Vagina (tissue), 2 donors: ENCODE data around the gene ARFIP1. TPM values are rescaled to one million over a fixed set of nuclear protein-coding genes. Genes with fewer than 3 reads are reported as not detected.

Experiments
- DNase-seq, 2 donors: peaks; one replicate each; pipeline ENCODE4 v3.0.0-alpha.2; 2017; ENCODE audit errors: extremely low spot score in 2 of 2
- H3K27ac ChIP-seq: fragments of 200-600 bp; sonication (generic); one replicate; pipeline ENCODE4 v1.5.1; 2019
- H3K27me3 ChIP-seq: fragments of 200-600 bp; sonication (generic); one replicate; pipeline ENCODE4 v1.5.1; 2019
- H3K36me3 ChIP-seq, 2 donors: fragments of 200-600 bp; sonication (generic); one replicate each; pipeline ENCODE4 v1.5.1; 2017 to 2019
- H3K4me1 ChIP-seq: fragments of 200-600 bp; sonication (generic); one replicate; pipeline ENCODE4 v1.5.1; 2019
- H3K4me3 ChIP-seq, 2 donors: fragments of 200-600 bp; sonication (generic); 1 replicate in 1 of 2; 2 replicates in 1 of 2; pipeline ENCODE4 v1.5.1; 2016 to 2019
- H3K9me3 ChIP-seq: fragments of 200-600 bp; sonication (generic); one replicate; pipeline ENCODE4 v1.5.1; 2019
- POLR2A ChIP-seq, 2 donors: fragments of 450-650 bp; IDR thresholded peaks; one replicate each; pipeline ENCODE4 v1.6.1; 2017; ENCODE audit warnings: antibody characterized with exemption in 2 of 2, mild to moderate bottlenecking in 2 of 2, moderate library complexity in 2 of 2
- POLR2AphosphoS5 ChIP-seq, 2 donors: sonication (generic); formaldehyde crosslinking; IDR thresholded peaks; one replicate each; pipeline ENCODE4 v1.9.0; 2017; ENCODE audit warnings: antibody characterized with exemption in 2 of 2, mild to moderate bottlenecking in 2 of 2, low read depth in 1 of 2; ENCODE audit not compliant: insufficient read depth in 1 of 2
- intact Hi-C: fragments of 100-400 bp; cut with DNase I; formaldehyde crosslinking; loops from one replicate; pipeline ENCODE4 v1.15.1; 2023
- total RNA-seq: library from RNA; depleted of rRNA; stranded (reverse); fragments of >200 nt; gene quantifications from one replicate; pipeline ENCODE4 v1.2.3, GENCODE V29; 2016
- TF ChIP-seq, protein P1 (sequence below), 3 experiments: fragments of 450-650 bp in 2 of 3; fragments of 200-600 bp in 1 of 3; sonication (generic) in 1 of 3; IDR thresholded peaks; one replicate each; pipeline ENCODE4 v1.5.1; 2017 to 2019; ENCODE audit warnings: antibody characterized with exemption in 3 of 3, mild to moderate bottlenecking in 2 of 3, moderate library complexity in 2 of 3

Gene ARFIP1
- total RNA-seq, 1 donor from 2014 or later: 19.4 TPM

DNA sequence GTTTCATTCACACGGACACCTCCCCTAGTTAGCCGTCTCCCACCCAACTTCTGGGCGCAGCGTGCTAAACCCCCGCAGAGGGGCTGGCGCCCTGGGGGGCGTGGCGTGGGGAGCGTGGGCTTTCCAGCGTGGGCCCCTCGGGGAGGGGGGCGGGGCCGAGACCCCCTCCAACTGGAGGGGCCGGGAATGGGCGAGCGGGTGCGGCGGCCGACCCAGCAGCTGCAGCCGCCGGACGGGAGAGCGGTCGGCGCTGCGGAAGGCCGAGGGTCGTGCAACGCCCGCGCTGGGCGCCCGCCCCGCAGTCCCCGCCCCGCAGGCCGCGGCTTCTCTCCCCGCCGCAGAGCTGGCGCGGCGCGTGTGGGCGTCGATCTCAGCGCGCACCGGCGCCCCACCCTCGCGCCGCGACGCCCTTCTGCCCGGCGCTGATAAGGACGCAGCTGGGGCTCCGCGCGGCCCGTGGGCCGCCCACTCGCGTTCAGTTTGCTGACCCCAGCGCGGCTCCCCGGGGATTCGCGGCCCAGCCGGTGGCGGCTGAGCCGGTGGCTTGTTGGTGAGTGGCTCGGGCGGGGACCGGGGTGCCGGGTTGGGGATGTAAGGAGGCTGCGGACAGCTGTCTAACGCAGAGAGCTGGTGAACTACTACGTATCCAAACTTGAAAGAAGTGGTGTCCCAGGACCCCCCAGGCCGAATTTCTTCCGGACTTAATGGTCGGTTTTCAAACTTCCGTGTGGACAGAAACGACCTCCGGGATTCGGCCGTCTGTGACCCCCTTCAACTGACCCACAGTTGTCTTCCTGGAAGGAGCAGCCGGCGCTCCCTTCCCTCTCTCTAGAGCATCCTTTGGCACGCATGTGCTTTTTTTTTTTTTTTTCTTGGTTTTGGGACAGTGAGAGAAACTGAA lies 157.8 kb downstream of the ARFIP1 start:
- peak overlapping the region; percentile 79 to 86 for H3K4me3 ChIP-seq
- H3K4me1 ChIP-seq: peaks cover 28% of the 10 kb centered on the region
- DNase-seq: no peak
- H3K27ac ChIP-seq: peak overlapping the region; percentile 75
- TF ChIP-seq POLR2A (IDR thresholded peaks at IDR 0.05) (no peak), POLR2AphosphoS5 (IDR thresholded peaks at IDR 0.05; ENCODE audit: insufficient read depth in 1 of 2, low read depth in 1 of 2) (no peak)
- TF ChIP-seq, protein P1, sequence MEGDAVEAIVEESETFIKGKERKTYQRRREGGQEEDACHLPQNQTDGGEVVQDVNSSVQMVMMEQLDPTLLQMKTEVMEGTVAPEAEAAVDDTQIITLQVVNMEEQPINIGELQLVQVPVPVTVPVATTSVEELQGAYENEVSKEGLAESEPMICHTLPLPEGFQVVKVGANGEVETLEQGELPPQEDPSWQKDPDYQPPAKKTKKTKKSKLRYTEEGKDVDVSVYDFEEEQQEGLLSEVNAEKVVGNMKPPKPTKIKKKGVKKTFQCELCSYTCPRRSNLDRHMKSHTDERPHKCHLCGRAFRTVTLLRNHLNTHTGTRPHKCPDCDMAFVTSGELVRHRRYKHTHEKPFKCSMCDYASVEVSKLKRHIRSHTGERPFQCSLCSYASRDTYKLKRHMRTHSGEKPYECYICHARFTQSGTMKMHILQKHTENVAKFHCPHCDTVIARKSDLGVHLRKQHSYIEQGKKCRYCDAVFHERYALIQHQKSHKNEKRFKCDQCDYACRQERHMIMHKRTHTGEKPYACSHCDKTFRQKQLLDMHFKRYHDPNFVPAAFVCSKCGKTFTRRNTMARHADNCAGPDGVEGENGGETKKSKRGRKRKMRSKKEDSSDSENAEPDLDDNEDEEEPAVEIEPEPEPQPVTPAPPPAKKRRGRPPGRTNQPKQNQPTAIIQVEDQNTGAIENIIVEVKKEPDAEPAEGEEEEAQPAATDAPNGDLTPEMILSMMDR (IDR thresholded peaks at IDR 0.05): no peak
- no peaks in the 10 kb centered on the region for H3K27me3 ChIP-seq
- H3K9me3 ChIP-seq: no peaks in the 10 kb centered on the region
- intact Hi-C loops: no loop called here
- H3K36me3 ChIP-seq: no peaks in the 10 kb centered on the region

DNA sequence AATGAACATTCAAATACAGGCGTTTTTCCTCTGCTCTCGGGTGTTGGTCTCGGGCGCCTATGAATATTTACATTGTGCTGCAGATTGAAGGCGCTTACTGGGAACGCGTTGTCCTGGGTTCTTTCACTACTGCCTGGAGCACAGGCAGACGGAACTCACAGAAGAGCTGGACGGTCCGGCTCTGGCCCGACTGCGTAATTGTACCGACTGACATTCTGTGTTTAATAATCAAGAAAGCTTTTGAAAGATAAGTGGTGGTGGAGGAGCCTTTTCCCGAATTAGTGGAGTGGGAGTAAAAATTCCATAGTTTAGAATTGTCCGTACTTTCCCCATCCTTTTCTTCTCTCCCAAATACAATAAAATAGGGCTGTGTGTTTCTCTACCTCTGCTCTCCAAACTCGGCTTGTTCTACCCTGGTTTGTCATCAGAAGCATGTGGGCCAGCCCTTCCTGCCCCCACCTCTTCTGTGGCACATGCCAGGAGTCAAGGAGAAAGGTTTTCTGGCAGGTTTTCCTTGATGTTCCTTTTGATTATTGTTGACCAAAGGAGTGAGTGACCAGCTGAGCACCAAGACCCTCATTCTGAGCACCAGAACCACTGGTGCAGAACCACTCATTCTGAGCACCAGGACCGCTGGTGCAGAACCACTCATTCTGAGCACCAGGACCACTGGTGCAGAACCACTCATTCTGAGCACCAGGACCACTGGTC lies 158.6 kb downstream of the ARFIP1 start:
- no peak for DNase-seq
- Histone ChIP-seq H3K27me3 (no peaks in the 10 kb centered on the region), H3K9me3 (no peaks in the 10 kb centered on the region), H3K4me3 (peak overlapping the region; percentile 79 to 86), H3K27ac (peak overlapping the region; percentile 75), H3K4me1 (peaks cover 28% of the 10 kb centered on the region), H3K36me3 (no peaks in the 10 kb centered on the region)
- TF ChIP-seq, protein P1 (IDR thresholded peaks at IDR 0.05): no peak
- TF ChIP-seq POLR2AphosphoS5 (IDR thresholded peaks at IDR 0.05; ENCODE audit: insufficient read depth in 1 of 2, low read depth in 1 of 2) (no peak), POLR2A (IDR thresholded peaks at IDR 0.05) (no peak)
- intact Hi-C loops: no loop called here

DNA sequence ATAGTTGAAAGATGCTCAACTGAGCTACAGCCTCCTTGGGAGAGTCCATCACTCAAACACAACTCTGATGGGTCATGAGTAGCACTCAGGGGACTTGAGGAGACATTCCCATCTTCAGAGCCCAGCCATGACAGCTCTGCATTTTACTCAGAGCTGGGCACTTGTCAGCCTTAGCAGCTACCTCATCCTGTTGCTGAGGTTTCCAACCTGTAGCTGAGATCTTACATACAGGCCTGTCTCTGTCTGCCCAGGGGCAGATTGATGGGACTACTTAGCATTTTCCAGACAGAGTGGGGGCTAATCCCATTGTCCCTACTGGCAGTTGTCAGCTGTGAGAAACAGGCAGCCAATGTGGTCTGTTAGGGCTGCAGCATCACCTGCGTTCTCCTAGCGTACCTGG lies 159.9 kb downstream of the ARFIP1 start:
- Histone ChIP-seq H3K27ac (no peak overlapping the region), H3K9me3 (no peaks in the 10 kb centered on the region), H3K4me3 (no peak overlapping the region), H3K4me1 (peaks cover 36% of the 10 kb centered on the region), H3K27me3 (no peaks in the 10 kb centered on the region), H3K36me3 (no peaks in the 10 kb centered on the region)
- intact Hi-C loops: no loop called here
- no peak for TF ChIP-seq POLR2AphosphoS5 (IDR thresholded peaks at IDR 0.05; ENCODE audit: insufficient read depth in 1 of 2, low read depth in 1 of 2)
- no peak for TF ChIP-seq POLR2A (IDR thresholded peaks at IDR 0.05)
- TF ChIP-seq, protein P1 (IDR thresholded peaks at IDR 0.05): no peak
- DNase-seq: no peak

DNA sequence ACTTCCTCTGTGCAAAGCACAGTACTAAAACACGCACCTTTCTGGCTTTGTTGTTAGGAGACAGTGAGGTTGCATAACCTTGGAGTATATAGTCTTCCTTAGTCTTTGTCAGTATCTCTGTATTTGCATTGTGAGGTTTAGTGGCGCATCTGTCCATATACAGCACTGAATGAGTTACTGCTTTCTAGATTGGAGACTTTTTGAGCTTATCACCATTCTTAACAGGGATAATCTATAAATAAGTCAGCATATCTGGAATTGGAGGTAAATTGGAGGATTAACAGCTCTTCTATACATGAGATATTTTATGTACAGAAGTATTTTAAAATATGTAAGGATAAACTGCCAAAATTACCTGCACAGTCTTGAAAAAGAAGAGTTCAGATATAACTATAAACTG lies 160.7 kb downstream of the ARFIP1 start:
- no peak for DNase-seq
- TF ChIP-seq POLR2AphosphoS5 (IDR thresholded peaks at IDR 0.05; ENCODE audit: insufficient read depth in 1 of 2, low read depth in 1 of 2) (no peak), POLR2A (IDR thresholded peaks at IDR 0.05) (no peak)
- TF ChIP-seq, protein P1 (IDR thresholded peaks at IDR 0.05): no peak
- Histone ChIP-seq H3K9me3 (no peaks in the 10 kb centered on the region), H3K27ac (no peak overlapping the region), H3K4me1 (peaks cover 40% of the 10 kb centered on the region), H3K4me3 (no peak overlapping the region), H3K36me3 (no peaks in the 10 kb centered on the region), H3K27me3 (no peaks in the 10 kb centered on the region)
- intact Hi-C loops: no loop called here
